ENCODE data around the gene DDX27. TPM values are rescaled to one million over a fixed set of nuclear protein-coding genes. Genes with fewer than 3 reads are reported as not detected.
A peak's percentile ranks its signal among the peaks of the same experiment; 100 is the strongest.

Gene DDX27
- total and polyA plus RNA-seq, 2 of the 13 experiments (the other 11 are each of a cell fraction or from before 2014, with no cell fraction given): 42.6 to 72.8 TPM

- TF ChIP-seq ZMYM4 (CRISPR knock-in tag; IDR thresholded peaks at IDR 0.05) (peak; percentile 92), ZC3H13 (CRISPR knock-in tag; IDR thresholded peaks at IDR 0.05) (peak; percentile 40; the same call in 1 of the 2 replicates), RFX1 (IDR thresholded peaks at IDR 0.05) (no peak), TP53 (CRISPR knock-in tag; conservative IDR thresholded peaks at IDR 0.05) (peak; percentile 75; the same call in 1 of the 2 replicates), TRIM22 (IDR thresholded peaks at IDR 0.05) (no peak), HCFC1 (IDR thresholded peaks at IDR 0.05; ENCODE audit: low read depth, low read length) (peak; percentile 67), ZNF224 (CRISPR knock-in tag; IDR thresholded peaks at IDR 0.05) (no peak), LCORL (IDR thresholded peaks at IDR 0.05) (no peak), LCORL (CRISPR knock-in tag; IDR thresholded peaks at IDR 0.05) (peak; percentile 91), ZNF740 (CRISPR knock-in tag; IDR thresholded peaks at IDR 0.05) (no peak), RBM22 (optimal IDR thresholded peaks at IDR 0.05; ENCODE audit: low read length) (no peak), ATM (IDR thresholded peaks at IDR 0.05; ENCODE audit: borderline replicate concordance) (no peak), CREM (IDR thresholded peaks at IDR 0.05) (peak; percentile 98), CREM (CRISPR knock-in tag; IDR thresholded peaks at IDR 0.05) (peak; percentile 69; the same call in 1 of the 2 replicates), NFE2L1 (CRISPR knock-in tag; IDR thresholded peaks at IDR 0.05; ENCODE audit: borderline replicate concordance) (no peak), ZNF775 (CRISPR knock-in tag; IDR thresholded peaks at IDR 0.05; ENCODE audit: borderline replicate concordance) (0 out of 2 replicates have a peak, but pooled peaks have one; percentile 32), ZNF530 (CRISPR knock-in tag; IDR thresholded peaks at IDR 0.05; ENCODE audit: low read depth) (no peak), ZNF20 (CRISPR knock-in tag; IDR thresholded peaks at IDR 0.05) (no peak)
- TF ChIP-seq, protein P1, sequence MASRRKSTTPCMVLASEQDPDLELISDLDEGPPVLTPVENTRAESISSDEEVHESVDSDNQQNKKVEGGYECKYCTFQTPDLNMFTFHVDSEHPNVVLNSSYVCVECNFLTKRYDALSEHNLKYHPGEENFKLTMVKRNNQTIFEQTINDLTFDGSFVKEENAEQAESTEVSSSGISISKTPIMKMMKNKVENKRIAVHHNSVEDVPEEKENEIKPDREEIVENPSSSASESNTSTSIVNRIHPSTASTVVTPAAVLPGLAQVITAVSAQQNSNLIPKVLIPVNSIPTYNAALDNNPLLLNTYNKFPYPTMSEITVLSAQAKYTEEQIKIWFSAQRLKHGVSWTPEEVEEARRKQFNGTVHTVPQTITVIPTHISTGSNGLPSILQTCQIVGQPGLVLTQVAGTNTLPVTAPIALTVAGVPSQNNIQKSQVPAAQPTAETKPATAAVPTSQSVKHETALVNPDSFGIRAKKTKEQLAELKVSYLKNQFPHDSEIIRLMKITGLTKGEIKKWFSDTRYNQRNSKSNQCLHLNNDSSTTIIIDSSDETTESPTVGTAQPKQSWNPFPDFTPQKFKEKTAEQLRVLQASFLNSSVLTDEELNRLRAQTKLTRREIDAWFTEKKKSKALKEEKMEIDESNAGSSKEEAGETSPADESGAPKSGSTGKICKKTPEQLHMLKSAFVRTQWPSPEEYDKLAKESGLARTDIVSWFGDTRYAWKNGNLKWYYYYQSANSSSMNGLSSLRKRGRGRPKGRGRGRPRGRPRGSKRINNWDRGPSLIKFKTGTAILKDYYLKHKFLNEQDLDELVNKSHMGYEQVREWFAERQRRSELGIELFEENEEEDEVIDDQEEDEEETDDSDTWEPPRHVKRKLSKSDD (CRISPR knock-in tag; IDR thresholded peaks at IDR 0.05; ENCODE audit: low read depth): peak; percentile 75; the same call in 1 of the 2 replicates
- TF ChIP-seq, protein P2, sequence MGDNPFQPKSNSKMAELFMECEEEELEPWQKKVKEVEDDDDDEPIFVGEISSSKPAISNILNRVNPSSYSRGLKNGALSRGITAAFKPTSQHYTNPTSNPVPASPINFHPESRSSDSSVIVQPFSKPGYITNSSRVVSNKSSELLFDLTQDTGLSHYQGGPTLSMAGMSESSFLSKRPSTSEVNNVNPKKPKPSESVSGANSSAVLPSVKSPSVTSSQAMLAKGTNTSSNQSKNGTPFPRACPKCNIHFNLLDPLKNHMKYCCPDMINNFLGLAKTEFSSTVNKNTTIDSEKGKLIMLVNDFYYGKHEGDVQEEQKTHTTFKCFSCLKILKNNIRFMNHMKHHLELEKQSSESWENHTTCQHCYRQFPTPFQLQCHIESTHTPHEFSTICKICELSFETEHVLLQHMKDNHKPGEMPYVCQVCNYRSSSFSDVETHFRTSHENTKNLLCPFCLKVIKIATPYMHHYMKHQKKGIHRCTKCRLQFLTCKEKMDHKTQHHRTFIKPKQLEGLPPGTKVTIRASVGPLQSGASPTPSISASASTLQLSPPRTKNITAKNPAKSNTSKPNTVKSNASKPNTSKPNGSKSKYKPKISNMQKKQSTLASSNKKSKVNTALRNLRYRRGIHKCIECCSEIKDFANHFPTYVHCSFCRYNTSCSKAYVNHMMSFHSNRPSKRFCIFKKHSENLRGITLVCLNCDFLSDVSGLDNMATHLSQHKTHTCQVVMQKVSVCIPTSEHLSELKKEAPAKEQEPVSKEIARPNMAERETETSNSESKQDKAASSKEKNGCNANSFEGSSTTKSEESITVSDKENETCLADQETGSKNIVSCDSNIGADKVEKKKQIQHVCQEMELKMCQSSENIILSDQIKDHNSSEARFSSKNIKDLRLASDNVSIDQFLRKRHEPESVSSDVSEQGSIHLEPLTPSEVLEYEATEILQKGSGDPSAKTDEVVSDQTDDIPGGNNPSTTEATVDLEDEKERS (CRISPR knock-in tag; IDR thresholded peaks at IDR 0.05): peak; percentile 87
- TF ChIP-seq, protein P3, sequence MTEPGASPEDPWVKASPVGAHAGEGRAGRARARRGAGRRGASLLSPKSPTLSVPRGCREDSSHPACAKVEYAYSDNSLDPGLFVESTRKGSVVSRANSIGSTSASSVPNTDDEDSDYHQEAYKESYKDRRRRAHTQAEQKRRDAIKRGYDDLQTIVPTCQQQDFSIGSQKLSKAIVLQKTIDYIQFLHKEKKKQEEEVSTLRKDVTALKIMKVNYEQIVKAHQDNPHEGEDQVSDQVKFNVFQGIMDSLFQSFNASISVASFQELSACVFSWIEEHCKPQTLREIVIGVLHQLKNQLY (CRISPR knock-in tag; IDR thresholded peaks at IDR 0.05): peak; percentile 53; the same call in 1 of the 2 replicates
Measured at GRCh38 chr20:49219091-49219923, at the start of gene DDX27 (continued).
